Measurements from ENCODE around the gene SH3BP1.

SH3BP1 gene

DNA sequence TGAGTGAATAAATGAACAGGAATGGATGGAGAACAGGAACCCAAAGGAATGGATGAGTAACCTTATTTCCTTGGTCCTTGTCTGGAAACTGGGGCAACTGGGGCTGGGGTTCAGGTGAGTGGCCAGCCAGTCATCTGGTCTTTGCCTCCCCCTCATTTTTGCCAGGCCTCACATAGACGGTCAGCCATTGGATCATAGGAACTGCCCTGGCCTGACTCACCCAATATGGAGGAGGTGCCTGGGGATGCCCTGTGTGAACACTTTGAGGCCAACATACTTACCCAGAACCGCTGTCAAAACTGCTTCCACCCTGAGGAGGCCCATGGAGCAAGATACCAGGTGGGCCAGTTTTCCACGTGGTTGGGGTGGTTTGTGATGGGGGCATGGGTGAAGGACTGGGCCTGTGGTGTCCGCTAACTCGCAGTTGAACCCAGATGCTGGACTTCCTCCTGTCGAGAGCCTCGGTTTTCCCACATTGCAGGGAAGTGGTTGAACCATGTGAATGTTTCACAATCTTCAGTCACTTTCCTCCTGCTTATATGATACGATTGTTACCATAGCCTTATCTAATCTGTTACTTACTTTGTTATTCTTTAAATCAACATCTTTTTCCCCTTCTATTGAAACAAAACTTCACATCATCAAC, 61.8 kb downstream of the SH3BP1 start:
- in situ Hi-C loops (cut with MboI; ENCODE audit: low sequenced_read_pairs) = no loop called here

DNA sequence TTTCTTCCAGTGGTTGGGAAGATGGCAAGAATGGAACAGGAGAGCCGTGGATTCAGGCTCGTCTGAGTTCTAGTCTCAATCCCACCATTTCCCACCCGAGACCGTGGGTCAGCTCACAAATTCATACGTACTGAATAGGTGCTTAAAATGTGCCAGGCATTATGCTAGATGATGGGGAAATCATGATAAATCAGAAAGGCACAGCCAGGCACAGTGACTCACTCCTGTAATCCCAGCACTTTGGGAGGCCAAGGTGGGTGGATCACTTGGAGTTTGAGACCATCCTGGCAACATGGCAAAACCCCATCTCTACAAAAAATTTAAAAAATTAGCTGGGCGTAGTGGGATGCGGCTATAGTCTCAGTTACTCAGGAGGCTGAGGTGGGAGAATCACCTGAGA, 64.4 kb downstream of the SH3BP1 start:
- in situ Hi-C loops (cut with MboI; ENCODE audit: low sequenced_read_pairs) = no loop called here

DNA sequence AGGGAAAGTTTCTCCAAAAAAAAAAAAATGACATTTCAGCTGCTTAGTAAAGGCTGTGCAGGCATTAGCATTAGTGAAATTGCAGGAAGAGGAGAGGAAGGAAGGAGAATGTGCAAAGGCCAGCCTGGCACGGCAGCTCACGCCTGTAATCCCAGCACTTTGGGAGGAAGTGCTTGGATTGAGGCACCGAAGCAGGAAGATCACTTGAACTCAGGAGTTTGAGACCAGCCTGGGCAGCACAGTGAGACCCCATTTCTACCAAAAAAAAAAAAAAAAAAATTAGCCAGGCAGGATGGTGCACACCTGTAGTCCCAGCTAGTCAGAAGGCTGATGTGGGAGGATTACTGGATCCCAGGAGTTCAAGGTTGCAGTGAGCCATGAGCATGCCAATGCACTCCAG, 65.2 kb downstream of the SH3BP1 start:
- in situ Hi-C loops (cut with MboI; ENCODE audit: low sequenced_read_pairs) = no loop called here

DNA sequence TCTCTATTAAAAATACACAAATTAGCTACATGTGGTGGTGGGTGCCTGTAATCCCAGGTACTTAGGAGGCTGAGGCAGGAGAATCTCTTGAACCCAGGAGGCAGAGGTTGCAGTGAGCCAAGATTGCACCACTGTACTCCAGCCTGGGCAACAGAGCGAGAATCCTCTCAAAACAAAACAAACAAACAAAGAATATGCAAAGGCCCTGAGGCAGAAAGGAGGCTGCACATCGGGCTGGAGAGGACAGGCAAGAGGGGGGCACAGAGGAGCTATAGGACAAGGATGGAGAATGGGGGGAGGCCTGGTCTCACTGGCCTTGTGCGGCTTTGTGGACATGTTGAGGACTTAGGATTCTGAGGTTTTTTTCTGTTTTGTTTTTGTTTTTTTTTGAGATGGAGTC, 65.7 kb downstream of the SH3BP1 start:
- in situ Hi-C loops (cut with MboI; ENCODE audit: low sequenced_read_pairs) = no loop called here

Data from HL-60/S4 treated with retinoic acid at 250 ng/mL for 4 days and 3 days (cell line).